GM19238 (cell line): ENCODE data around the gene PHF8.

Source experiments
- DNase-seq: peaks from one replicate; pipeline ENCODE4 v3.0.0; 2011; ENCODE audit warnings: low spot score; ENCODE audit not compliant: insufficient read length

The PHF8 gene

DNA sequence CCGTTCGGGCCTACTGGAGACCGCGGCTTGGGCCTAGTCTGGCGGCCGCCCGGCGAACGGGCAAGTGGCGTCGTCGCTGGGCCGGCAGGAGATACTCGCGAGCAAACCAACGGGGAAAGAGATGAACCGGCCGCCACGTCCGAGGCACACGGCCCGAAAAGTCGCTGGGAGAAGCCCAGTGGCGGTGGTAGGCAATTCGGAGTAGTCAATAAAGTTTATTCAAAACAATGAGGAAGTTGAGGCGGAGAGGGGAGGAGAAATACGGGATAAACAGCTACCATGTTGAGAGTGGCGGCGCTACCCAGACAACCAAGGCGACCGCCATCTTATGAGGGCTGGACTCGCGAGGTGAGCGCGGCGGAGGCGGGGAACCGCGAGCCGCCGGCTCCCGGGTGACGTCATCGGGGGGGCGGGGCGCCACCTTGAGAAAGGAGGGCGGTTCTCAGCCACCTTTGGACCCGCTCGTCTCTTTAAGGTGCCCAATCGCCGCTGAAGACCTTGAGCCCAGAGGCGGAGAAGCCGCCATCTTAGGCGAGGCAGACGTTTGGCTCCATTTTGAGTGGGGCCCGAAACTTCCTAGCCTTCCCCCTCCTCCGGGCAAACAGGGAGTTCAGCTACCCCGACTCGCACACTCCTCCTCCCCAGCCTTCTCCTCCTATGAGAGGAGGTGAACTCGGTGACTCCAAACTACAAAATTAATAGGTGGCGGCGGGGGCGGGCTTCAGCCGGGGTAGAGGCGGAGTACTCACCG is at the start of gene PHF8:
TSS of gene PHF8 (minus strand) at position 348 of the 751 bp plus-strand sequence. CDS start 1,745 bp downstream, outside the sequence.
- peak; percentile 63 for DNase-seq

DNA sequence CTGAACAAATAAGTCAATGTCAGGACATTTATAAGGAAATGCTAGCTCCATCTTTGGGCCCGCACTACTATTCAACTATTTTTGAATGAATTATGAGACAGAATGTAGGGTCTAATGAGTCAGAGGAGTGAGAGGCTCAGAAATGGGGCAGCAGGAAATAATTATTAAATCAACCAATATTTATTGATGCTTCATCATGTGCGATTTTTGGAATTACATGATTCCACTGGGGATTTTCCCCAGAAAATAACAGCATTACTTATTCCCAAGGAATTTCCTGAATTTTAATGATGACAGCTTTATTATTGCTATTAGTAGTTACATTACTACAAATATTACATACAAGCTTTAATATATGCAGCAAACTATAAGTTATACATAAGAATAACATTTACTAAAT is 49.3 kb upstream of the PHF8 start:
- DNase-seq: no peak

DNA sequence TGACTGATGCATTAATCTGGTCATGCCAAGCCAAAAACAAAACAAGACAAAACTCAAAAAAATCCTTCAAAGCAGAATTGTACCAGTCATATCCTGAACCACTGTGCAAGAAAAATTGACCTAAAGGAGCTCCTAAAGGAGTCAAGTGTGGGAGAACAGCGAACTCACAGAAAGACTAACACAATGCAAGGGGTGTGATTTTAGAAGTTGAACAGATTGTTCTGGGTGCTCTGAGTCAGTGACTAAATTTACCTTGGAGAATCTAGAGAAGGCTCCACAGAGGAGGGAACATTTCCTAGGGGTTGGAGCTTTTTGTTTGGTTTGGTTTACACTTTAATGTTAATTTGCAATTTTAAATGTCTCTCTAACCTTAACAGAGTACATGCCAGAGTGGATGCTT is 48.9 kb upstream of the PHF8 start:
- no peak for DNase-seq

DNA sequence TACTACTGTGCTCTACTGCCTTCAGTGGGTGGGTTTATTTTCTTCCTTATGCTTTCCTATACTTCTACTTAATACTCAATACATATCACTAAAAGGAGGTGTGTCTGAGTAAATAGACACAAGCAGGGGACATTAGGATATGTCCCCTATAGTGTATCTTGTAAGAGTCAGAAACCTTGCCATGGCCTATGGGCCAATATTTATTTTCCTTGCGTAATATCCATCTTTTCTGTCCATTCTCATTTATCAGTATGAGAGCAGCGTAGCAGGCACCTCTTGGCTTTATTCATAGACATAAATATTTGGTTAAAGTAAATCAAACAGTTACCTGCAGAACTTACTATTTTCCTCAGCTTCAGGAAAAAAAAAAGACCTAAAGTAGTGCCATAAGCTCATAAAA is 46.6 kb upstream of the PHF8 start:
- no peak for DNase-seq

DNA sequence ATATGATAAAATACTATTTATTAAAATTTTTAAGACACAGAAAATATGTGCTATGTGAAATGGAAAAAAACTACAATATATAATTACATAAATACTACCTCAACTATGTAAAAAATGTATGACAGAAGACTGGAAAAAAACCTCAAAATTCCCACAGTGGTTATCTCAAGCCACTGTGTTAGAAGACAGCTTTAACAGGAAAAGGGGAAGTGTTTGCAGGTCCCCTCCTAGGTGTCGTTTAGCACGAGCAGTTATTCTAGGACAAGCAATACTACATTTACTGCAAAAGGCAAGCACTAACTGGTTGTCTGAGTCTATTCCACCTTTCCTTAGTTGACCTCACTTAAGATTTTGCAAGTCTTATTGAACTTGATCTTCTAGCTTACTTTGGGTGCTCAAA is 44.9 kb upstream of the PHF8 start:
- no peak for DNase-seq

DNA sequence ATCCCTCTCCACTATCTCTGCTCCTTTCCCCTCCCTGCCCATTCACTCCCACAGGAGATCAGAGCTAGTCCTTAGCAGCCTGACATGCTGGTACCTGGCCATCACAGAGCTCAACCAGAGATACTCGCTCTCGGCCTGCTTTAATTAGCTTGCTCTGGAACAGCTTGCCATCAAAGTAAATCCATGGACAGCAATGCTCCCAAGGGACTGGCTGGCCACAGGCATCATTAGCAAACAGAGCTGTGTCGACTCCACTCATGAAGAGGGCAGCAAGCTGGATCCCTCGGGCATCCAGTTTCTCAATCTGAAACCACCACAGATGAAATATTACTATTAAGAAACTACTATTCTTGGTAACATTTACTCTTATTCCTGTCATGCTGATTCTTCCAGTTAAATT is 43.4 kb upstream of the PHF8 start:
- DNase-seq: no peak

DNA sequence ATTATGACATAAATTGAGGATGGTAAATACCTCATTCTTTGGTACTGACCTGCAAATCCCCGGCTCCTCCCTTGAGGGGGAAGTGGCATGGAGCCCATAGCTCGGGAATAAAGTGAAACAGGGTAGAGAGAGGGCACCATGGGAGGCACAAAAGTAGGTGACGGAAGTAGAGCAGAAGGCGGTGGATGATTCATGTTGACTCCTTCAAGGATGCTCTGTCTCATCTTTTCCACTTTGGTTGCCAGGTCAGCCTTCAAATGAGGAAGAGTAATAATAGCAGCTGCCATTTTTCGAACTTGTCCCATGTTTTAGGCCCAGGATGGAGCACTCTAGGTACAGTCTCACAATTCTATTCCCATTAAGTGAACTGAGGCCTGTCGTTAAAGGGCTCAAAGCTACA is 41.4 kb upstream of the PHF8 start:
- DNase-seq: no peak

DNA sequence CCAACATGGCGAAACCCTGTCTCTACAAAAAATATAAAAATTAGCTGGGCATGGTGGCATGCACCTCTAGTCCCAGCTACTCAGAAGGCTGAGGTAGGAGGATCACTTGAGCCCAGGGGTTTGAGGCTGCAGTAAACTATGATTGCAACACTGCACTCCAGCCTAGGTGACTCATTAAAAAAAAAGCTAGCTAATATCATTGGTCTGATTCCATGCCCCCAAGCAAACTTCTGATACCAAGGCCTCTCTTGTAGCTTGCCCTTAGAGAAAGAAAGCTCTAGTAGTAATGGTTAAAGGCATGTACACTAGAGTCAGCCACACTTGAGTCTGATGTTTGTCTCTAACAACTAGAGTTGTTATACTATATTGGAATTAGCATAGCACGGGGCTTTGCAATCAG is 32.6 kb upstream of the PHF8 start:
- DNase-seq: no peak

DNA sequence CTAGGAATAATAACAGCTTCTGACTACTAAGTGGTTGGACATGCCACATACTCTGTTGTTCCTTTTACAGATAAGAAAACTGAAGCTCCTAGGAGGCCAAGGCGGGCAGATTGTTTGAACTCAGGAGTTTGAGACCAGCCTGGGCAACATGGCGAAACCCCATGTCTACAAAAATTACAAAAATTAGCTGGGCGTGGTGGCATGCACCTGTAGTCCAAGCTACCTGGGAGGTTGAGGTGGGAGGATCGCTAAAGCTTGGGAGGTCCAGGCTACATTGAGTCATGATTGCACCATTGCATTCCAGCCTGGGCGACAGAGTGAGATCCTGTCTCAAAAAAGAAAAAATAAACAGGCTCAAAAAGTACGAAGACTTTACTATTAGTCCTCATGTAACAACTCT is 30.6 kb upstream of the PHF8 start:
- no peak for DNase-seq

DNA sequence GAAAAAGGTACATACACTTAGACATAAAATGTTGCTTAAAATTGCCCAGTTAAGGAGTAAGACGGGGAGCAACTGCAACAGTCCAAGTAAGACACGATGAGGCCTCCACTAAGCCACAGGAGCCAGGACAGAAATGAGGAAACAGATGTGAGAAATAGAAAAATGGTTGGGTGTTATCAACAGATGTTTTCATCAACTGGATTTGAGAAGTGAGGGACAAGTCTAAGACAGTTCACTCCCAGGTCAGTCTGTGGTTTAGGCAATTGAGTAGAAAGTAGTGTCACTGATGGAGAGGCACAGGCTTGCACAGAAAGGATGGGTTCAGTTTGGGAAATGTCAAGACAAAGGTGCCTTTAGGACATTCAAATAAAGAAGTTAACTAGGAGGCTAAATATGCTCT is 23.5 kb upstream of the PHF8 start:
- no peak for DNase-seq

DNA sequence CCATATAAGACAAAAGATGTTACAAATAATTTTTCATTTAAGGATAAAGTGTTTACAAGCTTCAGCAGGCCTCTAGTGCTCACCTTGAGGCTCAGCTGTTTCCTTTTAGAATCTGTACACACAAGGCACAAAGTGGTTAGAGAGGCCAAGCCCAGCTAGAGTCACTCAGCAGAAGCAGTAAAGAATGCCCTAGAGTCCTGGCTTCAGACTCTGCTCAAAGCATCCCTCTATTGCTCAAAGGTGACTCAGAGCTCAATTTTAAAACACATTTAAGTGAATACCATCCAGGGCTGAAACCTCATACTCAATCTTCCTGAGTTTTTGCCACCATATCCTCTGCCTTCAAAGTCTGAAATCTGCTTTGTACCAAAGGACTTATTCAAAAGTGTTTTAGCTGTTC is 22.6 kb upstream of the PHF8 start:
- no peak for DNase-seq

DNA sequence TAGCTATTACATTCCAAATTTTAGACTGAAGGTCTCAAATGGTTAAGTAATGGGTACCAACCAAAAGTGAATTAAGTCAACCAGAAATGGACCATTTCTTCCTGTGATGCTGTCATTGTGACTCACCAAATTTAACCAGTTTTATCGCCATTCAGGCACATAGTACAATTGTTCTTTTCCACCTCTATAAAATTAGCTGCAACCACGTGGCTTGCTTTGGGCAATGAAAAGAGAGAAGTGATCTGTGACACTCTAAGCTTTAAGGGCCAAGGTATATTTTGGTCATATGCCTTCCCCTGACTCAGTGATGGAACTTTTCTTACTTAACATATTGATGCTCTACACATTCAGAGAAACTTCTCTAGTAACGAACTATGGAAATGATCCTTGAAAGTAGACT is 20.3 kb upstream of the PHF8 start:
- no peak for DNase-seq

DNA sequence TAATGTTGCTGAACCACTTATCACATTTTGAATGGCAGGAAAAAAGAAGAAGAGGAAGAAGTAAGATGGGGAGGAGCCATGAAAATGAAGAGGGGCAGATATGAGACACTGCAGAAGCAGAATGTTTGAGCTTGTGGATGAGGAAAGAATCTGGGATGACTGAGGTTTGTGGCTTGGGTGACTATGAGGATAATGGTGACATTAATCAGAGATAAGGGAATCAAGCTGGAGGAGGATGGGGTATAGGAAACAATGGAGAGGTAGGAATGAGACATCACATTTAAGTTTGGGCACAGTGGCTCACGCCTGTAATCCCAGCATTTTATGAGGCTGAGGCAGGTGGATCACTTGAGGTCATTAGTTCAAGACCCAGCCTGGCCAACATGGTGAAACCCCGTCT is 19.1 kb upstream of the PHF8 start:
- DNase-seq: no peak

DNA sequence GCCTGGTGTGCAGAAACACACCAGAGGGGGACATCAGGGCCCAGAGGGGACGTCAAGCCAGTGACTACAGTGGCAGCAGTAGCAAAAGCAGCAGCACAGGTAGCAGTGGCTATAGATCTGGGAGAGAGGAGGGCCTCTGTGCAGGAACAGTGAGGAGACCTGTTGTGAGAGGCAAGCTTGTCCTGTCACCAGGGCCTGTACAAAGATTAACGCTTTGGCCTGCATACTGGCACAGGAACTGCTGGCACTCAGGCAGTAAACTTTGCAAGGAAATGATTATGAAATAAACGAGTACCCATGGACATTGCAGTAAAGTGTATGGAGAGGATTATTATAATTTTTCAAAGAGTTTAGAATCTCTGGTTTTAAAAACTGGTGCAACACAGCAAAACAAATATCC is 5.5 kb upstream of the PHF8 start:
- no peak for DNase-seq

DNA sequence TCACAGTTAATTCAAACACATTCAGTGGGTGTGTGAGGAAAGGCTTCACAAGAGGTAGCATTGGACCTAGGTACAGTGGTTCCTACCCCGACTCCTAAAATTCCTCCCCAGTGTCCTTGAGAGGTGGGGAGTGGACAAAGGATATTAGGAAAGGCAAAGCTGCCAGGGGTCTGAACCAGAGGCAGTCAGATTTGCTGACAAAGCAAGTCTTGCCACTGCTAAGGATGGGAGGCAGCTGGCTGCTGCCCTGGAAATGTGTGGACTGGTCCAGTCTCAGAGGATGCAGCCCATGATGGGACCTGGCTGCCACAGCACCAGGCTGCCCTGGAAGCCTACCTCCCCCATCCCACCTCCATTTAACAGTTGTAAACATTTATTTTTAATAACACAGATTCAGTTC is 4.1 kb upstream of the PHF8 start:
- DNase-seq: no peak

DNA sequence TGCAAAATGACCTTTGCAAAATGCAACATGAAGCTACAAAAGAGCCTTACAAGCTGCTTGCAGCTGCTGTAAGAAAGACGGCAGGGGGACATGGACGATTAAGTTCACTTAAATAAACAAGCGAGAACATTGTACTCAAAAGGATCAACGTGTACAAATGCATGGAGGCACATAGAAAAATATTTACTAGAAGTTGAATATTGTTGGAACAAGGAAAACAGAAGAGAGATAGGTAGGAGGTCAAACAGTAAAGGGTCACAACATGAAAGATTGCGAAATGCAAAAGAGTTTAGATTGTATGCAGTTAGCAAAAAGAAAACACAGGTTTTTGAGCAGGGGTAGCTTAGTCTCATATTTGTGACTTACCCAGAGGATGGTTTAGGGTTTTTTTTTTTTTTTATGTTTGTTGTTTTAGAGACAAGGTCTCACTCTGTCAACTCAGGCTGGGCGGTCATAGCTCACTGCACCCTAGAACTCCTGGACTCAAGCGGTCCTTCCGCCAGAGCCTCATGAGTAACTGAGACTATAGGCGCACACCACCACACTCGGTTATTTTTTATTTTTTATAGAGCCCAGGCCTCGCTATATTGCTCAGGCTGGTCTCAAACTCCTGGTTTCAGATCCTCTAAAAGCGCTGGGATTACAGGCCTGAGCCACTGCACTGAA is 1.4 kb upstream of the PHF8 start:
- DNase-seq: no peak

DNA sequence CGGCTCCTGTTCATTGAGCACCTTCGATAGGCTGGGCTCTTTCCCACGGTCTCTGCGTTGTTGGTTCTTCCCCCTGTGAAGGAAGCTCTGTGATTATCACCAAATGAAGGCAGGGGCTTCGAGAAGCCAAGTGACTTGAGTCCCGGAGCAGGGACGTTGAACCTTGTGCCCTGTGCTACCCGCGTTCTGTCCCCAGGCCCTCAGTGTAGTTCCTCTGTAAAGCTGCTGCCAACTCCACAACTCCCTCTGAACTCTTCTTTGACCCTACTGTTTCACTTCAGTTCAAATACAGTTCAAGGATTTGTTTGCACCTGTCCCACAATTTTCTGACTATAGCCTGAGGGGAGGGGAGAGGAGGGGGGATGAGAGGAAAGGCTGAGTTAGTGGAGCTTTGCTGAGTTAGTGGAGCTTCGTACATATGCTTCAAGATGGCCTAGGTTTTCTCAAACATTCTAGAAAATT is 635 bp upstream of the PHF8 start:
- no peak for DNase-seq

DNA sequence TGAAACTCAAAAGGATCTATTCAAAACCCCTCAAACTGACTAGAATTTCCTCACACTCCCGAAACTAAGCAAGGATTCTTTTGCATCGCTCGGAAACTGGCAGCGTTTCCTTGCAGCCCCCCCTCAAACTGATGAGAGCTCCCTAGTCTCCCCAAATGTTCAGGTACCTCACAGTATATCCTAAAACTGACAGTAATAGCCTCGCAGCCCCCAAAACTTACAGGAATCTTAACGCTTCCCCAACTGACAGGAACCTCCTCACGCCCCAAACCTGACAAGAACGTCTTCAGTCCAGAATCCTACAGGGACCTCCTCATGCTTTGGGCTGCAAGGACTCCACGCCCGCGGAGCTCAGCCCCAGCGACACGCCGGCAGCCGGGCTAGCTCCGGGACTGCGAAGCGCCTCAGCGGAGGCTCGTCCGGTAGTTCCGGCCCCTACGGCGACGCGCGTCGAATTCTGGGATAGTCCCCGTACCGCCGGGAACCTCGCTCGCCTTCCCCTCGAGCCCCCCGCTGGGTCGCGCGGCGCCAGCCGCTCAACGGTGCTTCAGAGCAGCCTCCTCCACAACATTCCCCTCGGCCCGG is 640 bp downstream of the PHF8 start:
- DNase-seq: no peak

DNA sequence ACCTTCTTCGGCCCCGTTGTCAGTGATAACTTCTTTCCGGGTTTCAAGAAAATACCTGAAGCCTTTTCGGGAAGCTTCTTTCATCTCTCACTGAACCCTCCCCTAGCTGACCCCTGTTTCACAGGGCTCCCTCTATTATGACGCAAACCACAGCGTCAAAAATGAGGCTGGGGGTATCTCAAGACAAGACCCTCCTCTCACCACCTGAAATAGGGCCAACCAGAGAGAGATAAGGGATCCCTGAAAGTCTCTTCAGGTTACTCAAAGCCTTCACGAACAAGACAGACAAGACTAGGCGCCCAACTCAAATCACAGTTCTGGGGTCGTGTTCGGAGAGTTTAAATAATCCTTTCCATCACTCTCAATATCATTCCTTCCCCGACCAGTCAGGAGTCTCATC is 1.2 kb downstream of the PHF8 start:
- DNase-seq: no peak

DNA sequence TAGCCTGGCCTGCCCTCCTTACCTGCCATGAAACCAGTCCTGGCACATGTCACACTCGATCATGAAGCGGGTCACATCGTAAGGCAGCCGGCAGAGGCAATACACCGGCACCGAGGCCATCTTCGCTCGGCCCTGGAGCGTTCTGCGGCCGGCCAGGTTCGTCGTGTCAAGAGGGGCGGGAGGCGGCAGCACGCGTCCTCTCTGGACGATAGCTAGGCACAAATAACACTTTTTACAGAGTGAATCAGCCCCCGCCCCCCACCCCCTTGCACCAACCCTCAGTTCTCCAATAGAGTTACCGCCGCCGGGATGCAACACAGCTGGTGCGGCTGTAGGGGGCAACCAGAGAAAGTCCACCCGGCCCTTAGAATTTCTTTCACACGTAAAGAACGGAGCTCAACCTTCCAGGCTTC is 1.7 kb downstream of the PHF8 start:
- DNase-seq: peak; percentile 13

DNA sequence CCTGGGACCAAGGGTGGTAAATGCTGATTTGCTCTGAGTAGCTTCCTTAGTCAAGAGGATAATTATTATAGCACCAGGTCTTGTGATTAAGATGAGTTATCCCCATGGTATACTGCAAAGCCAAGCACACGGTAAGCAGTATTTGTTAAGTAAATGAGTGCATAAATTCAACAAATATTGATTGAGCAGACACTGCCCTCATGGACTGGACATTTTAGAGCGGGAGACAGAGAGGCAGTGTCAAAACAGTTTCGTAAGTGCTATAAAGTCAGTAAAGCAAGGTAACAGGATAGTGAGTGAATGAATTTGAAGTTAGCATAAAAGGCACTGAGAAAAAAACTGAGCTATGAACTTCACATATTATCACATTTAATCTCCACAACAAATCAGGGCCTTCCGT is 13.9 kb downstream of the PHF8 start:
- no peak for DNase-seq

DNA sequence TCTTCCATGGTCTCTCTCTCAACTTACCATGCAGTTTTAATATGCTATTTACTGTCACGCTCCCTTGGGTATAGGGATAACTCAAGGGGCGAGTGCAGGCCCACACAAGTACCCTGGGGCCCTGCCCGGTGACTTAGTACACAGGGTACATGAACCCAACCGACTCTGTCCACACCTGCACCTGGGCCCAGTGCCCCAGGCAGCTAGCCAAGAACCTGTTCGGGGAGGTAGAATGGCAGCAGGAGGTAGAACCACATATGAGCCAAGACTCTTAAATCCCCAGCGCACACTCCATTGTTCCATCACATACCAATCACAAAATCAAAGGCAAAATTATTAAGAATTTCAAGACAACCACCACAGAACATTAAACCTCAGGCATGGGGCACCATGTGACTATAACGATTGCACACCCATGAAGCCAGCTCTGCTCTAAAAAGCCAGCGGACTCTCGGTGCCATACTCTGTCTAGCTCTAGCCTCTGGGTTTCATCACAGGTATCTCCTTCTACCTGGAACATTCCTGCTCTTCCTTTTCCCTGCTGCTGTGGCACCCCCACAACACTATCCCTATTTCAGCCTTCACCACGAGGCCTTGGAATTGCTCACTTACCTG is 14.6 kb downstream of the PHF8 start:
- no peak for DNase-seq
